ENCODE measurements around the gene CRIP2. TPM values are rescaled to one million over a fixed set of nuclear protein-coding genes. Genes with fewer than 3 reads are reported as not detected.

The CRIP2 gene
- total and polyA plus RNA-seq, 2 donors (not counting 3 experiments of a cell fraction or from before 2014, with no cell fraction given) = 322 to 954 TPM

DNA sequence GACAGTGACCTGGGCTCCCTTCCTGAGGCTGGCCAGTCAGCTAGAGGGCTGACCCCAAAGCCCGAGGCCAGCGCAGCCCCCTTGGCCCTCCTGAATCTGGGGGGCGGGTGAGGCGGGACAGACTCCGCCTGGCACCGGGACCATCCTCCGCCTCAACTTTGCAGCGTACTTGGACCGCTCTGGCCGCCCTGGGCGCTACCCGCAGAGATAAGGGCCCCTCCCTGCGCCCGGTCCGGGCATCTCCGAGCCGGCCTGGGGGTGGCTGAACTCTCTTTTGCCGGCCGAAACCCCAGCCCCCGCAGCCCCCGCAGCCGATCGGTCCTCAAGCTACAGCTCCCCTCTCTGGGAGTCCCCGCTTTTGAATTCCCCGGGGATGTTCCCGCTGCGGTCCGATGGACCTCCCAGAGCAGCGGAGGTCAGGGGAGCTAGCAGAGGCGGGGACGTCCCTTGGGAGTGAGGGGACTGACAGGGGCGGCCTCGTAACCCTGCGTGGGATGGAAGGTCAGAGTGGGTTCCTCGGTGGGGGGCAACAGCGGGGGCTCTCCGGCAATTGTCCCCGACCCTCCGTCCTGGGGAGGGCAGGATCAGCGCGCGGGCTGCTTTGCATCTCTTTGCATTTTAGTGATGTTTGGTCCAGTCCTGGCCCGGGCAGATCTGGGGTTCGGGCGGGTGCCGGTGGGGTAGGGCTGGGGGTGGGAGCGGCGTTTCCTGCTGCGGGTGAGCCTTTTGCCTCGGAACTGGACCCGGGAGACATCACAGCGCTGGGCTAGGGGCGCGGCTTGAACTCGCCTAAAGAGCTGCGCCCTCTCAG lies 11.7 kb downstream of the CRIP2 start, which contains the start of gene CRIP1:
Gene CRIP1, plus strand, starts transcription at position 724 of the 811 bp plus-strand sequence. CDS start 374 bp downstream, outside the sequence.
- ChIA-PET CTCF (interaction anchor here (0.9 to 1.5 kb wide), 4 partner anchors 9 to 116 kb away, joined by 3 to 6 read pairs (median 4); no protein-coding TSS in a partner anchor), POLR2A (no interaction called here)
- no peak for DNase-seq (ENCODE audit: low read depth, low spot score)
- Histone ChIP-seq H3K9ac (replicated peaks; ENCODE audit: extremely low read depth, insufficient read depth, low read length) (no peak within 1 kb of the TSS), H3K9me1 (replicated peaks; ENCODE audit: control insufficient read depth, extremely low read depth, insufficient read depth, low read length) (no peaks in the 10 kb centered on the region), H3K4me3 (replicated peaks in 1 of 3; ENCODE audit: insufficient read depth in 1 of 3, low read depth in 1 of 3, low read length in 3 of 3) (no peak within 1 kb of the TSS), H3K36me3 (ENCODE audit: control insufficient read depth in 2 of 2, extremely low read depth in 1 of 2, insufficient read depth in 2 of 2, low read length in 2 of 2) (no peaks in the 10 kb centered on the region), H3K4me1 (ENCODE audit: control insufficient read depth, extremely low read depth, insufficient read depth, low read length) (peaks cover 11% of the 10 kb centered on the region), H2AFZ (ENCODE audit: low read depth, low read length) (no peak within 1 kb of the TSS), H3K27ac (ENCODE audit: insufficient read depth, low read depth, low read length) (no peak within 1 kb of the TSS), H3K4me2 (ENCODE audit: insufficient read depth, low read length) (no peak within 1 kb of the TSS), H3K79me2 (ENCODE audit: control insufficient read depth, insufficient read depth, low read length) (no peaks in the 10 kb centered on the region), H3K9me3 (replicated peaks; ENCODE audit: control insufficient read depth, insufficient read depth, low read length) (no peaks in the 10 kb centered on the region), H3K27me3 (ENCODE audit: control insufficient read depth in 2 of 2, insufficient read depth in 2 of 2, low read length in 2 of 2) (peaks cover 0 to 12% of the 10 kb centered on the region in 2 experiments), H4K20me1 (replicated peaks; ENCODE audit: control insufficient read depth, extremely low read depth, insufficient read depth, low read length) (no peaks in the 10 kb centered on the region)
- dilution Hi-C loops (cut with MboI; ENCODE audit: extremely low pct_ligation_motif_present, low sequenced_read_pairs) = no loop called here
- intact Hi-C loops (cut with micrococcal nuclease) = no loop called here
- TF ChIP-seq, protein P1, sequence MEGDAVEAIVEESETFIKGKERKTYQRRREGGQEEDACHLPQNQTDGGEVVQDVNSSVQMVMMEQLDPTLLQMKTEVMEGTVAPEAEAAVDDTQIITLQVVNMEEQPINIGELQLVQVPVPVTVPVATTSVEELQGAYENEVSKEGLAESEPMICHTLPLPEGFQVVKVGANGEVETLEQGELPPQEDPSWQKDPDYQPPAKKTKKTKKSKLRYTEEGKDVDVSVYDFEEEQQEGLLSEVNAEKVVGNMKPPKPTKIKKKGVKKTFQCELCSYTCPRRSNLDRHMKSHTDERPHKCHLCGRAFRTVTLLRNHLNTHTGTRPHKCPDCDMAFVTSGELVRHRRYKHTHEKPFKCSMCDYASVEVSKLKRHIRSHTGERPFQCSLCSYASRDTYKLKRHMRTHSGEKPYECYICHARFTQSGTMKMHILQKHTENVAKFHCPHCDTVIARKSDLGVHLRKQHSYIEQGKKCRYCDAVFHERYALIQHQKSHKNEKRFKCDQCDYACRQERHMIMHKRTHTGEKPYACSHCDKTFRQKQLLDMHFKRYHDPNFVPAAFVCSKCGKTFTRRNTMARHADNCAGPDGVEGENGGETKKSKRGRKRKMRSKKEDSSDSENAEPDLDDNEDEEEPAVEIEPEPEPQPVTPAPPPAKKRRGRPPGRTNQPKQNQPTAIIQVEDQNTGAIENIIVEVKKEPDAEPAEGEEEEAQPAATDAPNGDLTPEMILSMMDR (IDR thresholded peaks at IDR 0.05; ENCODE audit: extremely low read depth in 1 of 2, insufficient read depth in 1 of 2, low read depth in 1 of 2, low read length in 2 of 2) = no peak
- TF ChIP-seq GATA2 (IDR thresholded peaks at IDR 0.05; ENCODE audit: insufficient read depth, insufficient read length, low read depth, low read length) = peak; percentile 28
- no peak for TF ChIP-seq MAX (IDR thresholded peaks at IDR 0.05; ENCODE audit: insufficient read depth, insufficient read length)
- TF ChIP-seq EZH2 (IDR thresholded peaks at IDR 0.05; ENCODE audit: borderline replicate concordance, low read depth, low read length, severe bottlenecking) = peak; percentile 84
- no TSS peak for BruUV-seq (replicated peaks)
- no peak for FAIRE-seq

All from endothelial cell of umbilical vein (primary cell).